Measurements from ENCODE around the gene USP10. TPM values are rescaled to one million over a fixed set of nuclear protein-coding genes. Genes with fewer than 3 reads are reported as not detected.
A peak's percentile ranks its signal among the peaks of the same experiment; 100 is the strongest.

The USP10 gene
- polyA plus RNA-seq, 2 of the 4 experiments (the other 2 are of a cell fraction), result 61.5 to 93.5 TPM

GRCh38 chr16:84778720-84779119 is 78.9 kb downstream of the USP10 start (continued):
- TF ChIP-seq ZSCAN20 (CRISPR knock-in tag; IDR thresholded peaks at IDR 0.05) (no peak), TP53 (CRISPR knock-in tag; IDR thresholded peaks at IDR 0.05) (no peak)
- TF ChIP-seq, protein P1, sequence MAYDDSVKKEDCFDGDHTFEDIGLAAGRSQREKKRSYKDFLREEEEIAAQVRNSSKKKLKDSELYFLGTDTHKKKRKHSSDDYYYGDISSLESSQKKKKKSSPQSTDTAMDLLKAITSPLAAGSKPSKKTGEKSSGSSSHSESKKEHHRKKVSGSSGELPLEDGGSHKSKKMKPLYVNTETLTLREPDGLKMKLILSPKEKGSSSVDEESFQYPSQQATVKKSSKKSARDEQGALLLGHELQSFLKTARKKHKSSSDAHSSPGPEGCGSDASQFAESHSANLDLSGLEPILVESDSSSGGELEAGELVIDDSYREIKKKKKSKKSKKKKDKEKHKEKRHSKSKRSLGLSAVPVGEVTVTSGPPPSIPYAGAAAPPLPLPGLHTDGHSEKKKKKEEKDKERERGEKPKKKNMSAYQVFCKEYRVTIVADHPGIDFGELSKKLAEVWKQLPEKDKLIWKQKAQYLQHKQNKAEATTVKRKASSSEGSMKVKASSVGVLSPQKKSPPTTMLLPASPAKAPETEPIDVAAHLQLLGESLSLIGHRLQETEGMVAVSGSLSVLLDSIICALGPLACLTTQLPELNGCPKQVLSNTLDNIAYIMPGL (CRISPR knock-in tag; IDR thresholded peaks at IDR 0.05; ENCODE audit: borderline replicate concordance), result no peak

- WGBS (ENCODE audit: missing lambda C conversion rate), result 92% methylated on average over 11 of the region's 11 CpGs
- Histone ChIP-seq H3K27ac (no peak overlapping the region), H3K4me1 (no peaks in the 10 kb centered on the region), H3K4me3 (no peak overlapping the region), H3K4me2 (no peak overlapping the region), H3K9me3 (no peaks in the 10 kb centered on the region)
- POLR2A ChIA-PET, result no interaction called here
- CTCF ChIA-PET, result interaction anchor here (1.5 to 2.1 kb wide), 2 partner anchors 27 to 191 kb away, joined by 6 to 9 read pairs; no protein-coding TSS in a partner anchor
- TF ChIP-seq MYC (IDR thresholded peaks at IDR 0.05; ENCODE audit: borderline replicate concordance, low read length) (no peak), EHF (CRISPR knock-in tag; IDR thresholded peaks at IDR 0.05) (no peak), ZSCAN20 (CRISPR knock-in tag; IDR thresholded peaks at IDR 0.05) (no peak), CBX2 (IDR thresholded peaks at IDR 0.05; ENCODE audit: borderline replicate concordance, low read depth) (no peak), FOSB (CRISPR knock-in tag; IDR thresholded peaks at IDR 0.05) (no peak), NR3C1 (IDR thresholded peaks at IDR 0.05) (no peak), EHMT2 (IDR thresholded peaks at IDR 0.05; ENCODE audit: low read depth) (no peak), CHD2 (IDR thresholded peaks at IDR 0.05; ENCODE audit: low read length, partially characterized antibody) (no peak), MAX (IDR thresholded peaks at IDR 0.05) (no peak), HOXB5 (CRISPR knock-in tag; IDR thresholded peaks at IDR 0.05) (no peak), NPAS2 (CRISPR knock-in tag; IDR thresholded peaks at IDR 0.05; ENCODE audit: borderline replicate concordance) (no peak), BHLHE40 (IDR thresholded peaks at IDR 0.05; ENCODE audit: low read depth, low read length) (no peak), RFX5 (IDR thresholded peaks at IDR 0.05) (no peak), MAZ (IDR thresholded peaks at IDR 0.05; ENCODE audit: borderline replicate concordance, low read depth, low read length) (no peak), USF2 (IDR thresholded peaks at IDR 0.05) (no peak), SMC3 (IDR thresholded peaks at IDR 0.05) (no peak)
- TF ChIP-seq, protein P2, sequence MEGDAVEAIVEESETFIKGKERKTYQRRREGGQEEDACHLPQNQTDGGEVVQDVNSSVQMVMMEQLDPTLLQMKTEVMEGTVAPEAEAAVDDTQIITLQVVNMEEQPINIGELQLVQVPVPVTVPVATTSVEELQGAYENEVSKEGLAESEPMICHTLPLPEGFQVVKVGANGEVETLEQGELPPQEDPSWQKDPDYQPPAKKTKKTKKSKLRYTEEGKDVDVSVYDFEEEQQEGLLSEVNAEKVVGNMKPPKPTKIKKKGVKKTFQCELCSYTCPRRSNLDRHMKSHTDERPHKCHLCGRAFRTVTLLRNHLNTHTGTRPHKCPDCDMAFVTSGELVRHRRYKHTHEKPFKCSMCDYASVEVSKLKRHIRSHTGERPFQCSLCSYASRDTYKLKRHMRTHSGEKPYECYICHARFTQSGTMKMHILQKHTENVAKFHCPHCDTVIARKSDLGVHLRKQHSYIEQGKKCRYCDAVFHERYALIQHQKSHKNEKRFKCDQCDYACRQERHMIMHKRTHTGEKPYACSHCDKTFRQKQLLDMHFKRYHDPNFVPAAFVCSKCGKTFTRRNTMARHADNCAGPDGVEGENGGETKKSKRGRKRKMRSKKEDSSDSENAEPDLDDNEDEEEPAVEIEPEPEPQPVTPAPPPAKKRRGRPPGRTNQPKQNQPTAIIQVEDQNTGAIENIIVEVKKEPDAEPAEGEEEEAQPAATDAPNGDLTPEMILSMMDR (IDR thresholded peaks at IDR 0.05), result no peak
- ATAC-seq, result no peak
- no peak for FAIRE-seq
- no peak for DNase-seq (ENCODE audit: low read depth in 1 of 2, low spot score in 1 of 2)
Measured at GRCh38 chr16:84780063-84780462, 80.3 kb downstream of the USP10 start.

DNA sequence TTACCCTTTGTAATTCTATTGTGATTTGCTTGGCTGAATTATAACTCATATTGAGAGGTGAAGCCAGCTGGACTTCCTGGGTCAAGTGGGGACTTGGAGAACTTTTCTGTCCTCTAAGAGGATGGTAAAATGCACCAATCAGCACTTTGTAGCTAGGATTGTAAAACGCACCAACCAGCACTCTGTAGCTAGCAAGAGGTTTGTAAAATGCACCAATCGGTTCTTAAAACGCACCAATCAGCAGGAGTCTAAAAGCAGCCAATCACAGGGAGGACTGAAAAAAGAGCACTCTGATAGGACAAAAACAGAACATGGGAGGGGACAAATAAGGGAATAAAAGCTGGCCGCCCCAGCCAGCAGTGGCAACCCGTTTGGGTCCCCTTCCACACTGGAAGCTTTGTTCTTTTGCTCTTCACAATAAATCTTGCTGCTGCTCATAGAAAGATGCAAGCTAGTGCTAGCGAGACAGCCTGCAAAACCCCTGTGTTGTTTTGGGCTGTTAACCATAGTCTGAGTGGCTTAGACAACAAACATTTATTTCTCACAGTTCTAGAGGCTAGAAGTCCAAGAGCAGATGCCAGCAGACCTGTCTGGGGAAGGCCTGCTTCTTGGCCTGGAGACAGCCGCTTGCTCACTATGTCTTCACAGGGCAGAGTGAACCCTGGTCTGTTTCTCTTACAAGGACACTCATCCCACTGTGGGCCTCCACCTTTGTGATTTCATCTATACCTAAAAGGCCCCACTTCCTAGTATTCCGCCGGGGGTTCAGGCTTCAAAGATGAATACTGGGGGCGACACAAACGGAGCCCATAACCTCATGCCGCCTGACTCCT is 81.0 kb downstream of the USP10 start:
- Histone ChIP-seq H3K27ac (no peak overlapping the region), H3K4me1 (no peaks in the 10 kb centered on the region), H3K4me2 (no peak overlapping the region), H3K9me3 (no peaks in the 10 kb centered on the region), H3K4me3 (no peak overlapping the region)
- WGBS (ENCODE audit: missing lambda C conversion rate), result 95% methylated on average over 12 of the region's 12 CpGs
- ATAC-seq (peak; percentile 19 to 34; a peak in 4 of 6 replicates), FAIRE-seq (no peak), DNase-seq (ENCODE audit: low read depth in 1 of 2, low spot score in 1 of 2) (peak in 1 of 2 experiments; percentile 32)
- ChIA-PET POLR2A (no interaction called here), CTCF (interaction anchor here (1.5 to 2.1 kb wide), 2 partner anchors 27 to 190 kb away, joined by 6 to 9 read pairs; no protein-coding TSS in a partner anchor)
- TF ChIP-seq POLR2AphosphoS2 (conservative IDR thresholded peaks at IDR 0.05; ENCODE audit: low read length) (peak; percentile 68; the same call in 1 of the 2 replicates), HES2 (IDR thresholded peaks at IDR 0.05) (no peak), CBX8 (IDR thresholded peaks at IDR 0.05) (no peak), PHF8 (IDR thresholded peaks at IDR 0.05; ENCODE audit: borderline replicate concordance, low read depth) (no peak), MAFK (IDR thresholded peaks at IDR 0.05; ENCODE audit: partially characterized antibody) (peak; percentile 89), FOXS1 (CRISPR knock-in tag; IDR thresholded peaks at IDR 0.05) (no peak), MAZ (IDR thresholded peaks at IDR 0.05; ENCODE audit: borderline replicate concordance, low read depth, low read length) (no peak), KDM1A (IDR thresholded peaks at IDR 0.05; ENCODE audit: low read depth) (no peak)
- TF ChIP-seq, protein P3, sequence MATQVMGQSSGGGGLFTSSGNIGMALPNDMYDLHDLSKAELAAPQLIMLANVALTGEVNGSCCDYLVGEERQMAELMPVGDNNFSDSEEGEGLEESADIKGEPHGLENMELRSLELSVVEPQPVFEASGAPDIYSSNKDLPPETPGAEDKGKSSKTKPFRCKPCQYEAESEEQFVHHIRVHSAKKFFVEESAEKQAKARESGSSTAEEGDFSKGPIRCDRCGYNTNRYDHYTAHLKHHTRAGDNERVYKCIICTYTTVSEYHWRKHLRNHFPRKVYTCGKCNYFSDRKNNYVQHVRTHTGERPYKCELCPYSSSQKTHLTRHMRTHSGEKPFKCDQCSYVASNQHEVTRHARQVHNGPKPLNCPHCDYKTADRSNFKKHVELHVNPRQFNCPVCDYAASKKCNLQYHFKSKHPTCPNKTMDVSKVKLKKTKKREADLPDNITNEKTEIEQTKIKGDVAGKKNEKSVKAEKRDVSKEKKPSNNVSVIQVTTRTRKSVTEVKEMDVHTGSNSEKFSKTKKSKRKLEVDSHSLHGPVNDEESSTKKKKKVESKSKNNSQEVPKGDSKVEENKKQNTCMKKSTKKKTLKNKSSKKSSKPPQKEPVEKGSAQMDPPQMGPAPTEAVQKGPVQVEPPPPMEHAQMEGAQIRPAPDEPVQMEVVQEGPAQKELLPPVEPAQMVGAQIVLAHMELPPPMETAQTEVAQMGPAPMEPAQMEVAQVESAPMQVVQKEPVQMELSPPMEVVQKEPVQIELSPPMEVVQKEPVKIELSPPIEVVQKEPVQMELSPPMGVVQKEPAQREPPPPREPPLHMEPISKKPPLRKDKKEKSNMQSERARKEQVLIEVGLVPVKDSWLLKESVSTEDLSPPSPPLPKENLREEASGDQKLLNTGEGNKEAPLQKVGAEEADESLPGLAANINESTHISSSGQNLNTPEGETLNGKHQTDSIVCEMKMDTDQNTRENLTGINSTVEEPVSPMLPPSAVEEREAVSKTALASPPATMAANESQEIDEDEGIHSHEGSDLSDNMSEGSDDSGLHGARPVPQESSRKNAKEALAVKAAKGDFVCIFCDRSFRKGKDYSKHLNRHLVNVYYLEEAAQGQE (IDR thresholded peaks at IDR 0.05), result no peak

All from A549 (cell line).